H1 (cell line): ENCODE measurements around the gene TNIP1. TPM values are rescaled to one million over a fixed set of nuclear protein-coding genes. Genes with fewer than 3 reads are reported as not detected.

Source experiments
- CTCF ChIA-PET: fragments of 300-600 bp; sonication (Branson Sonifier 250); formaldehyde crosslinking; loops from one replicate; lab custom pipeline; 2021; ENCODE audit not compliant: partially characterized antibody; lab: Charles Lee
- POLR2A ChIA-PET: fragments of 300-600 bp; sonication (Branson Sonifier 250); formaldehyde crosslinking; loops from one replicate; lab custom pipeline; 2021; ENCODE audit warnings: inconsistent platforms; ENCODE audit not compliant: partially characterized antibody; lab: Charles Lee
- DNase-seq, 2 experiments: peaks; one replicate each; pipeline versions ENCODE4 v3.0.0 to v3.0.0-alpha.2; 2010 to 2022; ENCODE audit warnings: low spot score in 2 of 2, low read depth in 1 of 2, mixed read lengths in 1 of 2
- FAIRE-seq: peaks from 2 replicates; lab custom pipeline; 2011; peaks lifted over from hg19 to GRCh38; lab: Jason Lieb, UNC
- H2AFZ ChIP-seq: 2 replicates; pipeline ENCODE4 v1.8.1; 2012; ENCODE audit warnings: low read length, inconsistent platforms
- H2AK5ac ChIP-seq: 2 replicates; pipeline ENCODE4 v1.6.1; 2013; ENCODE audit warnings: low read depth, low read length
- H2BK120ac ChIP-seq: replicated peaks from 2 replicates; pipeline ENCODE3; 2013; ENCODE audit warnings: low read depth, low read length, inconsistent platforms
- H2BK12ac ChIP-seq: 2 replicates; pipeline ENCODE4 v1.6.1; 2013; ENCODE audit warnings: low read depth, low read length
- H2BK15ac ChIP-seq: 2 replicates; pipeline ENCODE4 v1.6.1; 2013; ENCODE audit warnings: low read length
- H2BK20ac ChIP-seq: 2 replicates; pipeline ENCODE4 v1.6.1; 2013; ENCODE audit warnings: low read length
- H2BK5ac ChIP-seq: 2 replicates; pipeline ENCODE4 v1.6.1; 2013; ENCODE audit warnings: low read depth, low read length
- H3K14ac ChIP-seq: 2 replicates; pipeline ENCODE4 v1.6.1; 2013; ENCODE audit warnings: inconsistent platforms; ENCODE audit not compliant: insufficient read length
- H3K18ac ChIP-seq: 2 replicates; pipeline ENCODE4 v1.6.1; 2013; ENCODE audit warnings: low read length; ENCODE audit errors: extremely low read depth
- H3K23ac ChIP-seq: 2 replicates; pipeline ENCODE4 v1.6.1; 2013; ENCODE audit warnings: inconsistent platforms; ENCODE audit not compliant: insufficient read length
- H3K23me2 ChIP-seq: 2 replicates; pipeline ENCODE4 v1.6.1; 2013; ENCODE audit warnings: low read depth, low read length
- H3K27ac ChIP-seq: 2 replicates; pipeline ENCODE4 v1.6.1; 2011; ENCODE audit warnings: low read depth, low read length, inconsistent platforms
- H3K27me3 ChIP-seq, 4 experiments: replicated peaks in 1 of 4; 1 replicate in 1 of 4; 2 replicates in 3 of 4; pipeline versions ENCODE4 v1.6.1 to v1.8.1; 2011 to 2013; ENCODE audit warnings: low read length in 3 of 4, mild to moderate bottlenecking in 3 of 4, inconsistent platforms in 2 of 4, mixed read lengths in 2 of 4, moderate library complexity in 1 of 4; ENCODE audit not compliant: control insufficient read depth in 3 of 4, insufficient read depth in 3 of 4; ENCODE audit errors: extremely low read depth in 1 of 4
- H3K36me3 ChIP-seq, 4 experiments: 2 replicates each; pipeline versions ENCODE4 v1.6.1 to v1.8.1; 2011 to 2013; ENCODE audit warnings: mild to moderate bottlenecking in 4 of 4, low read length in 3 of 4, moderate library complexity in 2 of 4, control low read depth in 1 of 4, inconsistent platforms in 1 of 4; ENCODE audit not compliant: insufficient read depth in 4 of 4, control insufficient read depth in 2 of 4
- H3K4ac ChIP-seq: replicated peaks from 2 replicates; pipeline ENCODE3; 2013; ENCODE audit warnings: low read length, low read depth, mixed read lengths, inconsistent platforms; ENCODE audit not compliant: insufficient read length
- H3K4me1 ChIP-seq, 4 experiments: replicated peaks in 1 of 4; 1 replicate in 1 of 4; 2 replicates in 3 of 4; pipeline versions ENCODE4 v1.6.1 to v1.8.1; 2011 to 2013; ENCODE audit warnings: low read length in 3 of 4, inconsistent platforms in 2 of 4, mixed read lengths in 1 of 4; ENCODE audit not compliant: insufficient read depth in 4 of 4, control insufficient read depth in 3 of 4
- H3K4me2 ChIP-seq, 2 experiments: 2 replicates each; pipeline versions ENCODE4 v1.6.1 to v1.8.1; 2011 to 2013; ENCODE audit warnings: low read depth in 2 of 2, low read length in 2 of 2, control low read depth in 1 of 2, inconsistent platforms in 1 of 2, mild to moderate bottlenecking in 1 of 2; ENCODE audit not compliant: insufficient read depth in 1 of 2
- H3K4me3 ChIP-seq, 4 experiments: fragments of 200-600, 300-600 bp in 1 of 4; sonication (generic), shearing (Covaris generic), sonication (Bioruptor Twin) in 1 of 4; 2 replicates each; pipeline versions ENCODE4 v1.5.1 to v1.8.1; 2011 to 2016; ENCODE audit warnings: low read length in 4 of 4, low read depth in 3 of 4, control low read depth in 2 of 4, inconsistent platforms in 2 of 4, mild to moderate bottlenecking in 2 of 4, mixed read lengths in 1 of 4, moderate library complexity in 1 of 4; ENCODE audit not compliant: insufficient read depth in 2 of 4; ENCODE audit errors: extremely low read depth in 1 of 4
- H3K56ac ChIP-seq: replicated peaks from 2 replicates; pipeline ENCODE3; 2013; ENCODE audit warnings: low read depth, mild to moderate bottlenecking, mixed read lengths, low read length, inconsistent platforms; ENCODE audit not compliant: insufficient read length
- H3K79me1 ChIP-seq: 2 replicates; pipeline ENCODE4 v1.6.1; 2013; ENCODE audit warnings: low read depth, low read length, control low read depth
- H3K79me2 ChIP-seq, 2 experiments: 2 replicates each; pipeline versions ENCODE4 v1.6.1 to v1.8.1; 2012 to 2013; ENCODE audit warnings: low read length in 2 of 2, mild to moderate bottlenecking in 2 of 2, inconsistent platforms in 1 of 2; ENCODE audit not compliant: insufficient read depth in 2 of 2, control insufficient read depth in 1 of 2
- H3K9ac ChIP-seq, 4 experiments: replicated peaks in 1 of 4; 1 replicate in 1 of 4; 2 replicates in 3 of 4; pipeline versions ENCODE4 v1.6.1 to v1.8.1; 2011 to 2013; ENCODE audit warnings: low read depth in 3 of 4, low read length in 3 of 4, control low read depth in 2 of 4, mild to moderate bottlenecking in 2 of 4, moderate library complexity in 2 of 4, inconsistent platforms in 1 of 4; ENCODE audit errors: extremely low read depth in 1 of 4
- H3K9me3 ChIP-seq, 2 experiments: 2 replicates each; pipeline versions ENCODE4 v1.6.1 to v1.8.1; 2012 to 2013; ENCODE audit warnings: mild to moderate bottlenecking in 2 of 2, moderate library complexity in 2 of 2, control low read depth in 1 of 2, inconsistent platforms in 1 of 2, low read depth in 1 of 2, low read length in 1 of 2, mixed read lengths in 1 of 2; ENCODE audit not compliant: insufficient read depth in 2 of 2
- H4K20me1 ChIP-seq, 2 experiments: replicated peaks in 1 of 2; 2 replicates each; pipeline versions ENCODE3 to v1.8.1; 2011 to 2013; ENCODE audit warnings: inconsistent platforms in 2 of 2, low read length in 2 of 2, mild to moderate bottlenecking in 1 of 2; ENCODE audit not compliant: insufficient read depth in 2 of 2, control insufficient read depth in 1 of 2
- H4K5ac ChIP-seq: 2 replicates; pipeline ENCODE4 v1.6.1; 2013; ENCODE audit warnings: low read length, low read depth, mixed read lengths, inconsistent platforms; ENCODE audit not compliant: insufficient read length
- H4K8ac ChIP-seq: 2 replicates; pipeline ENCODE4 v1.8.0; 2013; ENCODE audit warnings: mild to moderate bottlenecking, moderate library complexity, low read length, inconsistent platforms; ENCODE audit not compliant: insufficient read depth; ENCODE audit errors: extremely low read depth
- H4K91ac ChIP-seq: replicated peaks from 2 replicates; pipeline ENCODE3; 2013; ENCODE audit warnings: low read length, mixed read lengths, inconsistent platforms; ENCODE audit not compliant: insufficient read length
- BACH1 ChIP-seq: IDR thresholded peaks from 2 replicates; pipeline ENCODE4 v1.6.1; 2012; ENCODE audit warnings: low read length, improper control_type of control experiment
- BRCA1 ChIP-seq: IDR thresholded peaks from 2 replicates; pipeline ENCODE4 v1.6.1; 2012; ENCODE audit warnings: low read depth, low read length, improper control_type of control experiment
- CHD1 ChIP-seq: IDR thresholded peaks from 2 replicates; pipeline ENCODE4 v1.6.1; 2012; ENCODE audit warnings: low read depth, low read length, improper control_type of control experiment
- KDM5A ChIP-seq: fragments of 200-600 bp; IDR thresholded peaks from 2 replicates; pipeline ENCODE4 v1.7.1; 2012; ENCODE audit warnings: mild to moderate bottlenecking, low read length, inconsistent platforms, mixed read lengths
- MAFK ChIP-seq: IDR thresholded peaks from 2 replicates; pipeline ENCODE4 v1.6.1; 2012; ENCODE audit warnings: low read depth, mild to moderate bottlenecking, improper control_type of control experiment, low read length
- SIX5 ChIP-seq: IDR thresholded peaks from 2 replicates; pipeline ENCODE4 v1.6.1; 2011; ENCODE audit warnings: mild to moderate bottlenecking, low read depth, low read length
- SRF ChIP-seq: IDR thresholded peaks from 2 replicates; pipeline ENCODE4 v1.6.1; 2011; ENCODE audit warnings: mild to moderate bottlenecking, low read depth, low read length, moderate library complexity
- TAF1 ChIP-seq: IDR thresholded peaks from 2 replicates; pipeline ENCODE4 v1.6.1; 2011; ENCODE audit warnings: mild to moderate bottlenecking, low read depth, low read length
- WGBS, 2 experiments: shearing (Covaris generic) in 1 of 2; methylation state at CpG; one replicate each; pipeline versions ENCODE4 v1.1.6 to v1.1.7; 2013 to 2015; ENCODE audit warnings: low lambda C conversion rate in 2 of 2, mixed read lengths in 2 of 2, inconsistent platforms in 1 of 2, low coverage in 1 of 2, missing lambda C conversion rate in 1 of 2; ENCODE audit not compliant: insufficient replicate concordance in 2 of 2, insufficient coverage in 1 of 2, insufficient read length in 1 of 2; ENCODE audit errors: extremely low coverage in 1 of 2, missing lambda C conversion rate in 1 of 2; 5-methylcytosine and 5-hydroxymethylcytosine counted together
- polyA plus RNA-seq, 7 experiments: library from polyadenylated mRNA; depleted of rRNA in 3 of 7; stranded (reverse) in 5 of 7; unstranded in 2 of 7; fragments of >200 nt in 5 of 7; fragments of 200-250 nt in 2 of 7; gene quantifications; 1 replicate in 5 of 7; 2 replicates in 1 of 7; 4 replicates in 1 of 7; pipeline versions ENCODE4 v1.2.1 to v1.2.3, GENCODE V29; 2011 to 2013; ENCODE audit warnings: missing spikeins in 2 of 7, mixed read lengths in 2 of 7
- total RNA-seq: library from RNA; stranded (reverse); fragmentation: NEBNext Ultra II Directional; extraction: Animal tissue kit (Norgen Biotek cat#: 25700); gene quantifications from 2 replicates; pipeline ENCODE4 v1.2.1, GENCODE V29; 2021
- TF ChIP-seq, protein P1 (sequence below), 3 experiments: IDR thresholded peaks; 1 replicate in 2 of 3; 2 replicates in 1 of 3; pipeline versions ENCODE4 v1.5.1 to v1.6.1; 2011; ENCODE audit warnings: low read length in 3 of 3, mild to moderate bottlenecking in 3 of 3, inconsistent platforms in 2 of 3, low read depth in 1 of 3, moderate library complexity in 1 of 3; ENCODE audit not compliant: insufficient read depth in 1 of 3; ENCODE audit errors: control extremely low read depth in 1 of 3
- TF ChIP-seq, protein P2 (sequence below): IDR thresholded peaks from 2 replicates; pipeline ENCODE4 v1.6.1; 2011; ENCODE audit warnings: low read depth, mild to moderate bottlenecking, low read length; ENCODE audit not compliant: insufficient read depth

The TNIP1 gene
- total and polyA plus RNA-seq, 2 of the 8 experiments (the other 6 are each of a cell fraction or from before 2014, with no cell fraction given), result 14.2 to 31.9 TPM

DNA sequence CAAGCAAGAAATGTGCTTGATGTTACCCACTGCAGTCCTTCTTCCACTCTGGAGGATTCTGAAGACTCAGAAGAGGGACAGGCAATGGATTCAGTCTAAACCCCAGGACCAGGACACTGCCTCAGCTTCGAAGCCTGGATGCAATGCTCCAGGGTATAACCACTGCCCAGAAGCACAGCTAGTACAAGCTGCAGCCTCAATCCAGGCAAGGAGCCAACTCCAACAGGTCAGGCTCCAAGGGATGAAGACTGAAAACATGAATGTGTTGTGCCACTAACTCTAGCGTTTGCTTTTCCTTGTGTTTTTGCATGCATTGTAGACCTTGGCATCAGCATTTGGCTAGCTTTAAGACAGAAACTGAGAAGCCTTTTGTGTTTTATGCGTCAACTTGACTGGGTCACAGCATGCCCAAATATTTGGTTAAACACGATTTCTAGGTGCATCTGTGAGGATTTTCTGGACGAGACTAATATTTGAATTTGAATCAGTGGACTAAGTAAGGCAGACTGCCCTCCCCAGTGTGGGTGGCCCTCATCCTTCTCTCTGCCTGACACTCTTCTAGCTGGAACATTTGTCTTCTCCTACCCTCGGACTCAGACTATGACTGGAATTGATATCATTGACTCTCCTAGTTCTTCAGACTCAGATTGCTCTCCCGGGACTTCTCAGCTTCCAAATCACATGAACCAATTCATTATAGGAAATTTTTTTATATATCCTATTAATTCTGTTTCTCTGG lies 81.0 kb downstream of the TNIP1 start:
- Histone ChIP-seq H3K23me2 (no peaks in the 10 kb centered on the region), H3K27ac (no peak overlapping the region), H2BK15ac (no peak overlapping the region), H2AFZ (no peak overlapping the region), H3K9me3 (no peaks in the 10 kb centered on the region), H2BK20ac (no peak overlapping the region), H3K4me1 (peaks cover 0 to 3% (median 0%) of the 10 kb centered on the region in 4 experiments; a peak in 1 of 7 replicates), H4K5ac (no peak overlapping the region), H3K56ac (no peak overlapping the region), H4K91ac (no peak overlapping the region), H3K23ac (no peak overlapping the region), H3K79me1 (no peaks in the 10 kb centered on the region), H3K14ac (no peak overlapping the region), H3K4ac (no peak overlapping the region), H2BK12ac (no peak overlapping the region), H2BK5ac (no peak overlapping the region), H3K27me3 (no peaks in the 10 kb centered on the region), H3K4me2 (no peak overlapping the region), H2AK5ac (no peak overlapping the region), H2BK120ac (no peak overlapping the region), H4K8ac (no peak overlapping the region), H3K79me2 (no peaks in the 10 kb centered on the region), H4K20me1 (no peaks in the 10 kb centered on the region), H3K9ac (no peak overlapping the region), H3K4me3 (no peak overlapping the region), H3K18ac (no peak overlapping the region), H3K36me3 (no peaks in the 10 kb centered on the region)
- FAIRE-seq, result no peak
- WGBS, 2 experiments, result 74% methylated on average over 7 of the region's 7 CpGs; no CpG with 5 or more reads in 1 of the 2 experiments
- CTCF ChIA-PET, result interaction anchor here (0.8 to 10.3 kb wide), 11 partner anchors 10 to 199 kb away, joined by 3 to 128 read pairs (median 4); no protein-coding TSS in a partner anchor
- POLR2A ChIA-PET, result no interaction called here
- DNase-seq, result peak in 1 of 2 experiments; percentile 27
- TF ChIP-seq TAF1 (no peak), BRCA1 (no peak), CHD1 (no peak), MAFK (no peak), SIX5 (no peak), KDM5A (no peak), BACH1 (no peak), SRF (no peak)
- TF ChIP-seq, protein P1, sequence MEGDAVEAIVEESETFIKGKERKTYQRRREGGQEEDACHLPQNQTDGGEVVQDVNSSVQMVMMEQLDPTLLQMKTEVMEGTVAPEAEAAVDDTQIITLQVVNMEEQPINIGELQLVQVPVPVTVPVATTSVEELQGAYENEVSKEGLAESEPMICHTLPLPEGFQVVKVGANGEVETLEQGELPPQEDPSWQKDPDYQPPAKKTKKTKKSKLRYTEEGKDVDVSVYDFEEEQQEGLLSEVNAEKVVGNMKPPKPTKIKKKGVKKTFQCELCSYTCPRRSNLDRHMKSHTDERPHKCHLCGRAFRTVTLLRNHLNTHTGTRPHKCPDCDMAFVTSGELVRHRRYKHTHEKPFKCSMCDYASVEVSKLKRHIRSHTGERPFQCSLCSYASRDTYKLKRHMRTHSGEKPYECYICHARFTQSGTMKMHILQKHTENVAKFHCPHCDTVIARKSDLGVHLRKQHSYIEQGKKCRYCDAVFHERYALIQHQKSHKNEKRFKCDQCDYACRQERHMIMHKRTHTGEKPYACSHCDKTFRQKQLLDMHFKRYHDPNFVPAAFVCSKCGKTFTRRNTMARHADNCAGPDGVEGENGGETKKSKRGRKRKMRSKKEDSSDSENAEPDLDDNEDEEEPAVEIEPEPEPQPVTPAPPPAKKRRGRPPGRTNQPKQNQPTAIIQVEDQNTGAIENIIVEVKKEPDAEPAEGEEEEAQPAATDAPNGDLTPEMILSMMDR (IDR thresholded peaks at IDR 0.05; ENCODE audit: control extremely low read depth in 1 of 3, insufficient read depth in 1 of 3, low read depth in 1 of 3, low read length in 3 of 3), result no peak
- TF ChIP-seq, protein P2, sequence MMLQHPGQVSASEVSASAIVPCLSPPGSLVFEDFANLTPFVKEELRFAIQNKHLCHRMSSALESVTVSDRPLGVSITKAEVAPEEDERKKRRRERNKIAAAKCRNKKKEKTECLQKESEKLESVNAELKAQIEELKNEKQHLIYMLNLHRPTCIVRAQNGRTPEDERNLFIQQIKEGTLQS, result no peak
